22Rv1 (cell line): ENCODE measurements around the gene PLEKHA8.

Experiments used
- ZFX ChIP-seq: fragments of 450-650 bp; IDR thresholded peaks from 2 replicates; pipeline ENCODE4 v1.6.1; 2017; ENCODE audit warnings: antibody characterized with exemption, borderline replicate concordance
- TF ChIP-seq, protein P1 (sequence below): fragments of 450-650 bp; IDR thresholded peaks from 2 replicates; pipeline ENCODE4 v1.5.1; 2017; ENCODE audit warnings: mild to moderate bottlenecking

DNA sequence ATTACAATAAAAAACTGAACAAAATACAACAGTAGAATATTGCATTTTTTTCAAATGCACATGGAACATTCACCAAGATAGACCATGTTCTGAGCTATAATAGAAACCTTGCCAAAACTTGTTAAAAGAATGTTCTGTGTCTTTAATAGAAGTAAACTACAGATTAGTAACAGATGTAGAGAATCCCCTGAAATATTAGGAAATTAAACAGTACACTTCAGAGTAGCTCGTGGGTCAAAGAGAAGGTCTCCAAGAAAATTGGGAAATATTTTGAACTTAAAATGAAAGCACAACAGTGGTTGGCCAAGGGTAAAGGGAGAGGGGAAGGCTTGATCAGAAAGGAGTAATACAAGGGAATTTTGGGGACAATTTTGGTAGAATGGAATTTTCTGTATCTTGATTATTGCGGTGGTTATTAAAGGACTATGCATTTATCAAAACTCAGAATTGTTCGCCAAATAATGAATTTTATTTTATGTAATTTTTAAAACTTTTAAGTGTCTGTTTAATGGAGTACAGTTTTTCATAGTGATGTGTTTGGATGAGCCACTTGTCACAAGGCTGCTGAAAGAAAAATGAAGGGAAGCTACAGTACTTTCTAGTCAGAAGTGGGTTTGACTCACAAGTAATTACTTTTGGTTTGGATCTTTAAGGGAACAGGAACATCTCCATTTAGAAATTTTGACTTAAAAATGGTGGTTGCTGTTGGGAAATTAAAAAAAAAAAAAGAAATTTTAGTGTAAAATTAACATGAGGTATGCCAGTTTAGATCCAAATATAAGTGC, 10.2 kb downstream of the PLEKHA8 start:
- TF ChIP-seq, protein P1, sequence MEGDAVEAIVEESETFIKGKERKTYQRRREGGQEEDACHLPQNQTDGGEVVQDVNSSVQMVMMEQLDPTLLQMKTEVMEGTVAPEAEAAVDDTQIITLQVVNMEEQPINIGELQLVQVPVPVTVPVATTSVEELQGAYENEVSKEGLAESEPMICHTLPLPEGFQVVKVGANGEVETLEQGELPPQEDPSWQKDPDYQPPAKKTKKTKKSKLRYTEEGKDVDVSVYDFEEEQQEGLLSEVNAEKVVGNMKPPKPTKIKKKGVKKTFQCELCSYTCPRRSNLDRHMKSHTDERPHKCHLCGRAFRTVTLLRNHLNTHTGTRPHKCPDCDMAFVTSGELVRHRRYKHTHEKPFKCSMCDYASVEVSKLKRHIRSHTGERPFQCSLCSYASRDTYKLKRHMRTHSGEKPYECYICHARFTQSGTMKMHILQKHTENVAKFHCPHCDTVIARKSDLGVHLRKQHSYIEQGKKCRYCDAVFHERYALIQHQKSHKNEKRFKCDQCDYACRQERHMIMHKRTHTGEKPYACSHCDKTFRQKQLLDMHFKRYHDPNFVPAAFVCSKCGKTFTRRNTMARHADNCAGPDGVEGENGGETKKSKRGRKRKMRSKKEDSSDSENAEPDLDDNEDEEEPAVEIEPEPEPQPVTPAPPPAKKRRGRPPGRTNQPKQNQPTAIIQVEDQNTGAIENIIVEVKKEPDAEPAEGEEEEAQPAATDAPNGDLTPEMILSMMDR = no peak
- TF ChIP-seq ZFX = no peak
